Bone marrow (tissue), 2 donors: ENCODE data around the gene DMTF1.
"Not testable (repeated sequence)": the region's sequence is repeated elsewhere in the genome, so short reads cannot be mapped to it uniquely, and the experiment has no call there.

Source experiments
- DNase-seq, 2 donors: peaks; one replicate each; lab custom pipeline; 2025; lab: John Stamatoyannopoulos, UW

The DMTF1 gene

GRCh38 chr7:87199241-87199640 lies 47.0 kb downstream of the DMTF1 start:
- no peak for DNase-seq

GRCh38 chr7:87199700-87200450 lies 47.6 kb downstream of the DMTF1 start:
- no peak for DNase-seq

GRCh38 chr7:87202208-87202607 lies 50.0 kb downstream of the DMTF1 start:
- DNase-seq = no peak

- no peak for DNase-seq
These were observed 50.5 kb downstream of the DMTF1 start for GRCh38 chr7:87202705-87203104.

GRCh38 chr7:87203929-87204328 lies 51.7 kb downstream of the DMTF1 start:
- not testable (repeated sequence) for DNase-seq

- DNase-seq = no peak
These were observed 52.7 kb downstream of the DMTF1 start for GRCh38 chr7:87204933-87205332.

GRCh38 chr7:87205701-87206100 lies 53.4 kb downstream of the DMTF1 start:
- not testable (repeated sequence) for DNase-seq

- no peak for DNase-seq
These were observed 54.1 kb downstream of the DMTF1 start for GRCh38 chr7:87206361-87206760.

- no peak for DNase-seq
These were observed 57.2 kb downstream of the DMTF1 start for GRCh38 chr7:87209295-87209924.

GRCh38 chr7:87210506-87210905 lies 58.3 kb downstream of the DMTF1 start:
- DNase-seq = no peak

GRCh38 chr7:87212498-87212897 lies 60.2 kb downstream of the DMTF1 start:
- peak in 1 of 2 donors; percentile 3 for DNase-seq

- no peak for DNase-seq
These were observed 61.0 kb downstream of the DMTF1 start for GRCh38 chr7:87213252-87213651.

- no peak for DNase-seq
These were observed 61.6 kb downstream of the DMTF1 start for GRCh38 chr7:87213811-87214210.

- no peak for DNase-seq
These were observed 62.8 kb downstream of the DMTF1 start for GRCh38 chr7:87215046-87215445.

GRCh38 chr7:87216701-87217508 lies 64.7 kb downstream of the DMTF1 start:
- DNase-seq = no peak

- DNase-seq = no peak
These were observed 65.9 kb downstream of the DMTF1 start for GRCh38 chr7:87217983-87218653.

- peak; percentile 30 to 82 for DNase-seq
These were observed 66.7 kb downstream of the DMTF1 start for GRCh38 chr7:87218796-87219544.

GRCh38 chr7:87219545-87220025 lies 67.3 kb downstream of the DMTF1 start, which contains the start of gene TMEM243:
Gene TMEM243, minus strand, starts transcription at chr7:87219732. Its CDS starts 229 bp downstream, at chr7:87219503.
- DNase-seq = peak; percentile 75

GRCh38 chr7:87220026-87220733 lies 67.9 kb downstream of the DMTF1 start:
- DNase-seq = peak in 1 of 2 donors; percentile 37

- no peak for DNase-seq
These were observed 68.5 kb downstream of the DMTF1 start for GRCh38 chr7:87220734-87221215.
